HG03108 (cell line): ENCODE results near the gene AXIN1.
"Not testable (repeated sequence)": the region's sequence is repeated elsewhere in the genome, so short reads cannot be mapped to it uniquely, and the experiment has no call there.

Source experiments
- ATAC-seq: cut with Tn5 transposase; IDR thresholded peaks from one replicate; pipeline ENCODE4 v1.9.1; 2021; ENCODE audit warnings: moderate library complexity; ENCODE audit not compliant: unreplicated experiment

The AXIN1 gene

GRCh38 chr16:267562-267961 lies 85.0 kb downstream of the AXIN1 start:
- not testable (repeated sequence) for ATAC-seq

- no peak for ATAC-seq
Measured at GRCh38 chr16:266258-267164, 86.0 kb downstream of the AXIN1 start.

GRCh38 chr16:265711-266110 lies 86.8 kb downstream of the AXIN1 start:
- ATAC-seq, result no peak

- ATAC-seq, result no peak
Measured at GRCh38 chr16:265002-265529, 87.5 kb downstream of the AXIN1 start.

- ATAC-seq, result no peak
Measured at GRCh38 chr16:264440-264951, 88.0 kb downstream of the AXIN1 start.

- ATAC-seq, result no peak
Measured at GRCh38 chr16:263944-264343, 88.6 kb downstream of the AXIN1 start.

GRCh38 chr16:263182-263774 lies 89.2 kb downstream of the AXIN1 start:
- no peak for ATAC-seq

- ATAC-seq, result no peak
Measured at GRCh38 chr16:262121-262745, 90.3 kb downstream of the AXIN1 start.

GRCh38 chr16:261031-261691 lies 91.4 kb downstream of the AXIN1 start:
- no peak for ATAC-seq

- ATAC-seq, result no peak
Measured at GRCh38 chr16:260326-260725, 92.2 kb downstream of the AXIN1 start.

- no peak for ATAC-seq
Measured at GRCh38 chr16:259814-260253, 92.7 kb downstream of the AXIN1 start.

- ATAC-seq, result no peak
Measured at GRCh38 chr16:259226-259625, 93.3 kb downstream of the AXIN1 start.

- ATAC-seq, result not testable (repeated sequence)
Measured at GRCh38 chr16:258091-258490, 94.4 kb downstream of the AXIN1 start.

GRCh38 chr16:255183-255582 lies 97.3 kb downstream of the AXIN1 start:
- ATAC-seq, result no peak

GRCh38 chr16:254461-254860 lies 98.1 kb downstream of the AXIN1 start:
- ATAC-seq, result no peak

GRCh38 chr16:253833-254232 lies 98.7 kb downstream of the AXIN1 start:
- no peak for ATAC-seq

GRCh38 chr16:252366-253337 lies 99.9 kb downstream of the AXIN1 start:
- peak; percentile 56 for ATAC-seq

- no peak for ATAC-seq
Measured at GRCh38 chr16:249431-249830, 103.1 kb downstream of the AXIN1 start.

- no peak for ATAC-seq
Measured at GRCh38 chr16:247027-247426, 105.5 kb downstream of the AXIN1 start.

- ATAC-seq, result no peak
Measured at GRCh38 chr16:245105-245504, 107.4 kb downstream of the AXIN1 start.
